Measurements from ENCODE around the gene KRTAP20-4. TPM values are rescaled to one million over a fixed set of nuclear protein-coding genes. Genes with fewer than 3 reads are reported as not detected.

Gene KRTAP20-4
- total and polyA plus RNA-seq, 10 donors = not detected

- no peak for DNase-seq
- intact Hi-C loops (cut with DNase I; ENCODE audit: low total_unique reads) = no loop called here
- no peaks in the 10 kb centered on the region for H3K27me3 ChIP-seq (replicated peaks in 1 of 7)
- no peaks in the 10 kb centered on the region for H3K4me1 ChIP-seq
- TF ChIP-seq POLR2A (IDR thresholded peaks at IDR 0.05) (no peak), POLR2AphosphoS5 (IDR thresholded peaks at IDR 0.05) (no peak), CTCF (IDR thresholded peaks at IDR 0.05 in 8 of 11, conservative IDR thresholded peaks at IDR 0.05 in 3 of 11) (no peak)
- H3K36me3 ChIP-seq = no peaks in the 10 kb centered on the region
- 78 to 81% (median 78%) methylated on average over 1 of the region's 1 CpG for WGBS, 5 donors
- no peaks in the 10 kb centered on the region for H3K9me3 ChIP-seq
- no peak overlapping the region for H3K27ac ChIP-seq
- no peak overlapping the region for H3K4me3 ChIP-seq
Measured at GRCh38 chr21:30582870-30583269, 37.6 kb upstream of the KRTAP20-4 start.

GRCh38 chr21:30590297-30590696 is 30.1 kb upstream of the KRTAP20-4 start, which contains the start of gene KRTAP22-2:
TSS of gene KRTAP22-2 (minus strand) at chr21:30590397.
- intact Hi-C loops (cut with DNase I; ENCODE audit: low total_unique reads) = no loop called here
- H3K27ac ChIP-seq = no peak within 1 kb of the TSS
- no peak for TF ChIP-seq CTCF (IDR thresholded peaks at IDR 0.05 in 8 of 11, conservative IDR thresholded peaks at IDR 0.05 in 3 of 11)
- no peak for TF ChIP-seq POLR2A (IDR thresholded peaks at IDR 0.05)
- TF ChIP-seq POLR2AphosphoS5 (IDR thresholded peaks at IDR 0.05) = no peak
- H3K36me3 ChIP-seq = no peaks in the 10 kb centered on the region
- no peak within 1 kb of the TSS for H3K4me3 ChIP-seq
- no peak for DNase-seq
- peaks cover 0 to 8% (median 0%) of the 10 kb centered on the region in 8 donors for H3K9me3 ChIP-seq
- no peaks in the 10 kb centered on the region for H3K27me3 ChIP-seq (replicated peaks in 1 of 7)
- no peaks in the 10 kb centered on the region for H3K4me1 ChIP-seq

- Histone ChIP-seq H3K27ac (no peak within 1 kb of the TSS), H3K4me1 (no peaks in the 10 kb centered on the region), H3K9me3 (peaks cover 0 to 8% (median 0%) of the 10 kb centered on the region in 8 donors), H3K36me3 (no peaks in the 10 kb centered on the region), H3K27me3 (replicated peaks in 1 of 7) (no peaks in the 10 kb centered on the region), H3K4me3 (no peak within 1 kb of the TSS)
- intact Hi-C loops (cut with DNase I; ENCODE audit: low total_unique reads) = no loop called here
- WGBS, 5 donors = 80 to 95% (median 89%) methylated on average over 4 of the region's 4 CpGs
- no peak for DNase-seq
- TF ChIP-seq POLR2A (IDR thresholded peaks at IDR 0.05) (no peak), POLR2AphosphoS5 (IDR thresholded peaks at IDR 0.05) (no peak)
Measured at GRCh38 chr21:30592140-30592539, 28.3 kb upstream of the KRTAP20-4 start, which contains the start of gene KRTAP6-3. TSS of gene KRTAP6-3 (plus strand) at chr21:30592440. CDS start at chr21:30592446, 6 bp downstream.

- intact Hi-C loops (cut with DNase I; ENCODE audit: low total_unique reads) = no loop called here
- DNase-seq = no peak
- Histone ChIP-seq H3K9me3 (peaks cover 0 to 16% (median 0%) of the 10 kb centered on the region in 8 donors), H3K27ac (no peak within 1 kb of the TSS), H3K4me1 (no peaks in the 10 kb centered on the region), H3K4me3 (no peak within 1 kb of the TSS), H3K36me3 (no peaks in the 10 kb centered on the region), H3K27me3 (replicated peaks in 1 of 7) (no peaks in the 10 kb centered on the region)
- no peak for TF ChIP-seq POLR2A (IDR thresholded peaks at IDR 0.05)
- no peak for TF ChIP-seq POLR2AphosphoS5 (IDR thresholded peaks at IDR 0.05)
- no peak for TF ChIP-seq CTCF (IDR thresholded peaks at IDR 0.05 in 8 of 11, conservative IDR thresholded peaks at IDR 0.05 in 3 of 11)
- WGBS, 5 donors = 91 to 96% (median 95%) methylated on average over 6 of the region's 6 CpGs
Measured at GRCh38 chr21:30598802-30599201, 21.6 kb upstream of the KRTAP20-4 start, which contains the start of gene KRTAP6-2. TSS of gene KRTAP6-2 (minus strand) at chr21:30598902. CDS start at chr21:30598874, 28 bp downstream.
